ENCODE data around the gene PSD.
A peak's percentile ranks its signal among the peaks of the same experiment; 100 is the strongest.
"Not testable (repeated sequence)": the region's sequence is repeated elsewhere in the genome, so short reads cannot be mapped to it uniquely, and the experiment has no call there.

The PSD gene

GRCh38 chr10:102418622-102419268 is at the start of gene PSD:
Gene PSD, minus strand, starts transcription at chr10:102418785. Its CDS starts 1,747 bp downstream, at chr10:102417038.
- H3K36me3 Mint-ChIP-seq (ENCODE audit: low read depth) = peaks cover 5% of the 10 kb centered on the region
- DNase-seq (ENCODE audit: low spot score) = no peak
- H3K9me3 Mint-ChIP-seq = no peaks in the 10 kb centered on the region
- peaks cover 16% of the 10 kb centered on the region for H3K4me1 Mint-ChIP-seq (ENCODE audit: low read depth)
- H3K4me3 Mint-ChIP-seq = peak within 1 kb of the TSS; percentile 99
- no peak within 1 kb of the TSS for H3K27ac Mint-ChIP-seq
- peaks cover 26% of the 10 kb centered on the region for H3K27me3 Mint-ChIP-seq (ENCODE audit: low read depth)

- H3K36me3 Mint-ChIP-seq (ENCODE audit: low read depth) = peaks cover 4% of the 10 kb centered on the region
- H3K9me3 Mint-ChIP-seq = no peaks in the 10 kb centered on the region
- DNase-seq (ENCODE audit: low spot score) = no peak
- peaks cover 2% of the 10 kb centered on the region for H3K4me1 Mint-ChIP-seq (ENCODE audit: low read depth)
- H3K27ac Mint-ChIP-seq = no peak overlapping the region
- no peak overlapping the region for H3K4me3 Mint-ChIP-seq
- H3K27me3 Mint-ChIP-seq (ENCODE audit: low read depth) = no peaks in the 10 kb centered on the region
Measured at GRCh38 chr10:102467971-102468438, 49.4 kb upstream of the PSD start.

- H3K9me3 Mint-ChIP-seq = no peaks in the 10 kb centered on the region
Measured at GRCh38 chr10:102467318-102467717, 48.7 kb upstream of the PSD start.

GRCh38 chr10:102465466-102465865 is 46.9 kb upstream of the PSD start:
- no peak overlapping the region for H3K4me3 Mint-ChIP-seq
- peaks cover 4% of the 10 kb centered on the region for H3K36me3 Mint-ChIP-seq (ENCODE audit: low read depth)
- peaks cover 23% of the 10 kb centered on the region for H3K4me1 Mint-ChIP-seq (ENCODE audit: low read depth)
- no peak overlapping the region for H3K27ac Mint-ChIP-seq
- H3K9me3 Mint-ChIP-seq = no peaks in the 10 kb centered on the region
- H3K27me3 Mint-ChIP-seq (ENCODE audit: low read depth) = no peaks in the 10 kb centered on the region
- DNase-seq (ENCODE audit: low spot score) = no peak

More at GRCh38 chr10:102467318-102467717, 48.7 kb upstream of the PSD start:
- no peaks in the 10 kb centered on the region for H3K27me3 Mint-ChIP-seq (ENCODE audit: low read depth)
- H3K27ac Mint-ChIP-seq = no peak overlapping the region
- no peak overlapping the region for H3K4me3 Mint-ChIP-seq
- H3K4me1 Mint-ChIP-seq (ENCODE audit: low read depth) = peaks cover 8% of the 10 kb centered on the region
- no peak for DNase-seq (ENCODE audit: low spot score)
- H3K36me3 Mint-ChIP-seq (ENCODE audit: low read depth) = peaks cover 4% of the 10 kb centered on the region

- no peak overlapping the region for H3K27ac Mint-ChIP-seq
- H3K9me3 Mint-ChIP-seq = no peaks in the 10 kb centered on the region
- no peaks in the 10 kb centered on the region for H3K27me3 Mint-ChIP-seq (ENCODE audit: low read depth)
- no peak for DNase-seq (ENCODE audit: low spot score)
- H3K36me3 Mint-ChIP-seq (ENCODE audit: low read depth) = peaks cover under 1% of the 10 kb centered on the region
- no peak overlapping the region for H3K4me3 Mint-ChIP-seq
- peaks cover 25% of the 10 kb centered on the region for H3K4me1 Mint-ChIP-seq (ENCODE audit: low read depth)
Measured at GRCh38 chr10:102463983-102464382, 45.4 kb upstream of the PSD start.

GRCh38 chr10:102462512-102463054 is 44.0 kb upstream of the PSD start:
- H3K27ac Mint-ChIP-seq = no peak overlapping the region
- no peaks in the 10 kb centered on the region for H3K27me3 Mint-ChIP-seq (ENCODE audit: low read depth)
- peak overlapping the region; percentile 96 for H3K4me3 Mint-ChIP-seq
- no peak for DNase-seq (ENCODE audit: low spot score)
- H3K4me1 Mint-ChIP-seq (ENCODE audit: low read depth) = peaks cover 25% of the 10 kb centered on the region
- no peaks in the 10 kb centered on the region for H3K36me3 Mint-ChIP-seq (ENCODE audit: low read depth)
- no peaks in the 10 kb centered on the region for H3K9me3 Mint-ChIP-seq

- Mint-ChIP-seq H3K27me3 (ENCODE audit: low read depth) (no peaks in the 10 kb centered on the region), H3K27ac (peak overlapping the region; percentile 87), H3K9me3 (no peaks in the 10 kb centered on the region), H3K36me3 (ENCODE audit: low read depth) (no peaks in the 10 kb centered on the region), H3K4me3 (peak overlapping the region; percentile 96), H3K4me1 (ENCODE audit: low read depth) (peaks cover 25% of the 10 kb centered on the region)
- peak; percentile 90 for DNase-seq (ENCODE audit: low spot score)
Measured at GRCh38 chr10:102461187-102462054, 42.8 kb upstream of the PSD start.

GRCh38 chr10:102460836-102461186 is 42.2 kb upstream of the PSD start:
- Mint-ChIP-seq H3K9me3 (no peaks in the 10 kb centered on the region), H3K4me1 (ENCODE audit: low read depth) (peaks cover 25% of the 10 kb centered on the region), H3K27ac (peak overlapping the region; percentile 87), H3K4me3 (peak overlapping the region; percentile 96), H3K27me3 (ENCODE audit: low read depth) (no peaks in the 10 kb centered on the region), H3K36me3 (ENCODE audit: low read depth) (no peaks in the 10 kb centered on the region)
- no peak for DNase-seq (ENCODE audit: low spot score)

- Mint-ChIP-seq H3K27me3 (ENCODE audit: low read depth) (no peaks in the 10 kb centered on the region), H3K27ac (no peak overlapping the region), H3K4me1 (ENCODE audit: low read depth) (peaks cover 24% of the 10 kb centered on the region), H3K36me3 (ENCODE audit: low read depth) (peaks cover 4% of the 10 kb centered on the region), H3K9me3 (no peaks in the 10 kb centered on the region), H3K4me3 (no peak overlapping the region)
- no peak for DNase-seq (ENCODE audit: low spot score)
Measured at GRCh38 chr10:102458656-102459055, 40.1 kb upstream of the PSD start.

- Mint-ChIP-seq H3K27ac (no peak overlapping the region), H3K27me3 (ENCODE audit: low read depth) (no peaks in the 10 kb centered on the region), H3K36me3 (ENCODE audit: low read depth) (peaks cover 8% of the 10 kb centered on the region), H3K4me1 (ENCODE audit: low read depth) (peaks cover 26% of the 10 kb centered on the region), H3K4me3 (no peak overlapping the region), H3K9me3 (no peaks in the 10 kb centered on the region)
- DNase-seq (ENCODE audit: low spot score) = no peak
Measured at GRCh38 chr10:102457591-102458150, 39.1 kb upstream of the PSD start.

GRCh38 chr10:102455893-102456471 is 37.4 kb upstream of the PSD start:
- H3K9me3 Mint-ChIP-seq = no peaks in the 10 kb centered on the region
- no peaks in the 10 kb centered on the region for H3K27me3 Mint-ChIP-seq (ENCODE audit: low read depth)
- peaks cover 21% of the 10 kb centered on the region for H3K4me1 Mint-ChIP-seq (ENCODE audit: low read depth)
- no peak overlapping the region for H3K4me3 Mint-ChIP-seq
- H3K36me3 Mint-ChIP-seq (ENCODE audit: low read depth) = peaks cover 10% of the 10 kb centered on the region
- H3K27ac Mint-ChIP-seq = no peak overlapping the region
- no peak for DNase-seq (ENCODE audit: low spot score)

- H3K27me3 Mint-ChIP-seq (ENCODE audit: low read depth); H3K4me3 Mint-ChIP-seq; H3K27ac Mint-ChIP-seq; H3K9me3 Mint-ChIP-seq; DNase-seq (ENCODE audit: low spot score): not testable (repeated sequence)
- Mint-ChIP-seq H3K4me1 (ENCODE audit: low read depth) (peaks cover 15% of the 10 kb centered on the region), H3K36me3 (ENCODE audit: low read depth) (peaks cover 10% of the 10 kb centered on the region)
Measured at GRCh38 chr10:102454662-102455487, 36.3 kb upstream of the PSD start.

- peaks cover 22% of the 10 kb centered on the region for H3K4me1 Mint-ChIP-seq (ENCODE audit: low read depth)
- peaks cover 10% of the 10 kb centered on the region for H3K36me3 Mint-ChIP-seq (ENCODE audit: low read depth)
- peak overlapping the region; percentile 45 for H3K27ac Mint-ChIP-seq
- DNase-seq (ENCODE audit: low spot score) = no peak
- no peaks in the 10 kb centered on the region for H3K27me3 Mint-ChIP-seq (ENCODE audit: low read depth)
- H3K4me3 Mint-ChIP-seq = no peak overlapping the region
- H3K9me3 Mint-ChIP-seq = no peaks in the 10 kb centered on the region
Measured at GRCh38 chr10:102453502-102453901, 34.9 kb upstream of the PSD start.
